H4 (cell line): ENCODE results near the gene C14orf119. TPM values are rescaled to one million over a fixed set of nuclear protein-coding genes. Genes with fewer than 3 reads are reported as not detected.

Experiments used
- DNase-seq: peaks from one replicate; pipeline ENCODE4 v3.0.0-alpha.2; 2015; ENCODE audit warnings: low spot score
- total RNA-seq: library from RNA; depleted of rRNA; stranded (reverse); fragments of >200 nt; shearing (Covaris generic); gene quantifications from 2 replicates; pipeline ENCODE4 v1.2.3, GENCODE V29; 2014

C14orf119 gene
- total RNA-seq, 1 experiment from 2014 or later: 93.4 TPM

GRCh38 chr14:23125933-23126524 is 30.7 kb downstream of the C14orf119 start:
- DNase-seq: no peak

GRCh38 chr14:23126548-23127278 is 31.4 kb downstream of the C14orf119 start:
- no peak for DNase-seq

GRCh38 chr14:23127861-23128260 is 32.6 kb downstream of the C14orf119 start:
- DNase-seq: no peak

- no peak for DNase-seq
These were observed 33.9 kb downstream of the C14orf119 start for GRCh38 chr14:23128969-23129758.

DNA sequence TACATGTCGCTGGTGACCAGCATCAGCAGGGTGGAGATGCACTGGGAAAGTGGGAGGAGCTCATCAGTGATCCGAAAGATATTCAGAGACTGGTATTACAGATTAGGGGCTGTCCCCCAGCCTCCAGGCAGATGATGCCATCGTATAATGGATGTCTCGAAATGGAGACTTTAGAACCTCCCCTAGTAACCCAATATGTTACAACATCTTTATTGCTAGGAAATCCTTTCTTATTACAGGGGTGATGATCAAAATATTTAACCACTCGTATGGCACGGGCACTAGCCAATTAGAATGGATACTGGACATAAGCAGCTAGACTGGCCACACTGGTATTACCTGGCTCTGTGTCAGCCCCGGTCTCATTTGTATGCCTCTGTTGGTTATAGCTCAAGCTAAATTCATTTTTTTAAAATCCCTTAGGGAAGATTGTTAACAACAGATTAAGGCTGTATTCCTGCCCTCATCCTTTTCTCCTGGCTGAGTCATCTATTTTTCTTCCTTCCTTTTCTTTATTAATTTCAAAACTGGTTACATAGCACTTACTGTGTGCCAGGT is 34.5 kb downstream of the C14orf119 start:
- no peak for DNase-seq

DNA sequence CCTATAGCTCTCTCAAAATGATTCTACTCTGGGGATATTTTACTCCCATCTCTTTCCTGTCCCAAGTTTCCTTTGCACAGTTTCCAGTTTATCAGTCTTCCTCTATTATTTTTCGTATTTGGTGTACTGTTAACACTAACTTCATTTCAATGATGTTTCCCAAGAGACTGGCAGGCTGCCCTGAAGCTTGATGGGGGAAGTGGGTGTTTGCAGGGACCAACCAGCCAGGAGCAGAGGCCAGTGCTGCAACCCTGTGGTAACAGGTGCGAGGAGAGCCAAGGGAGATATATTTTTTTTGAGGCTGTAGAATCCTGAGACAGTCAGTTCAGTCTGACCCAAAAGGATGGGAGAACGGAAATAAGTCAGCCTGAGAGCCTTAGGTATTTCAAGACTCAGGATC is 35.6 kb downstream of the C14orf119 start:
- DNase-seq: no peak

GRCh38 chr14:23131482-23131881 is 36.2 kb downstream of the C14orf119 start:
- no peak for DNase-seq

DNA sequence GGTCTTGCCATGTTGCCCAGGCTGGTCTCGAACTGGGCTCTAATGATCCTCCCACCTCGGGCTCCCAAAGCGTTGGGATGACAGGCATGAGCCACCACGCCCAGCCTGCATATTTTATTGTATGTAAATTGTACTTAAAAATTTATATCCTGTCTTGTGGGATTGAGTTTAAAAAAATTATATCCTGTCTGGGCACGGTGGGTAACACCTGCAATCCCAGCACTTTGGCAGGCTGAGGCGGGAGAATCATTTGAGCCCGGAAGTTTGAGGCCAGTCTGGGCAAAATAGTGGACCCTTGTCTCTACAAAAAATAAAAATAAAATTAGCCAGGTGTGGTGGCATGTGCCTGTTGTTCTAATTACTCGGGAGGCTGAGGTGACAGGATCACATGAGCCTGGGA is 37.7 kb downstream of the C14orf119 start:
- no peak for DNase-seq

DNA sequence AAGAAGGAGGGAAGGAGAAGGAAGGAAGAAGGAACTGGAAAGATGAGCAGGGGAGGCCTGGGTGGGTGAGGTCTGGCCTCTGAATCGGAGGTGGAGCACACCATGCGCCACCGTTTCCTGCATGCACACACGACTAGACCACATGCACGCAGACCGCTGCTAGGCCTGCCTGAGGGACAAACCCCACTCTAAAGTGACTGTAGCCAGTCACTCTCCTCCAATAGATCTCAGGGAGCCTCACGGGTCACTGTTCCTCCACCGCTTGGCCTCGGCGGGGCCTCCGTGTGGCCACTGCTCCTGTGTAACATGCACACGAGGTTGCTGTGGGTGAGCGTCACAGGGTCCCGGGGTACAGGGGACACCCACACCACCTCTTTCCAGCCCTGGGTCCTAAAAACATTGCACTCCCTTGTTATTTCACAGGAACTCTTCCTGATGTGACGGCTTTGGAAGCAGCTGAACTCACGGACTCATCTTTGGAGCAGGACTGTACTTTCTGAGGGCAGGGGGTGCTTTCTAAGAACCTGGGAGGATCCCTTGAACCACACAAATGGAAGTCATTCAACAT is 41.3 kb downstream of the C14orf119 start:
- DNase-seq: no peak

- DNase-seq: no peak
These were observed 42.0 kb downstream of the C14orf119 start for GRCh38 chr14:23137192-23137812.

DNA sequence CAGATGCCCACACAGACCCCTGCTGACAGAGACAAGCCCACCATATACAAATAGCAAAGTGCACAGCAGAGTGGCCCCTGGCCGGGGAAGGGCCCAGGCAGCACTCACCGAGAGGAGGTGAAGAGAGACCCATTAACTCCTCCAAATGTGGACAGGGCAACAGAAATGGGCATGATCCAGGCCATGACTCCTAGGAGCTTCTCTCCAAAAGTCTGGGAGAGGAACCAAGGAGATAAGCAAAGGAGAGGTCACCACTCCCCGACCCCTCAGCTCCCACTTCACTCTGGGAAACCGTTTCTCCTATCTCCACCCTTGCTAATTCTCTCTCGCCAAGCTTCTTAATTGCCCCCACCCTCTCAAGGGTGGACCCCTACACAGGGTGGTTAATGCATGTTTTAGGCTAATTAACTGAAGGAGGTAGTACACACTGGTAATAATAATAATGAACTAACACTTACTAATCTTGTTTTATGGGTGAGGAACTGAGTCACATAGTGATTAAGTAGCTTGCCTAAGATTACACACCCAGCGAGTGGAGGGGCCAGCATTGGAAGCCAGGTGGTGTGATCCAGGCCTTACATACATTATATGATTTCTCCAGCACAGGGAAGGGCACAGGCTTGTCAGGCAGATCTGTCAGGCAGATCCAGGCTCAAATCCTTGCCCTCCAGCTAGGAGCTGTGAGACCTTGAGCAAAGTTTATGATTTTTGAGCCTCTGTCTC is 42.7 kb downstream of the C14orf119 start:
- no peak for DNase-seq

DNA sequence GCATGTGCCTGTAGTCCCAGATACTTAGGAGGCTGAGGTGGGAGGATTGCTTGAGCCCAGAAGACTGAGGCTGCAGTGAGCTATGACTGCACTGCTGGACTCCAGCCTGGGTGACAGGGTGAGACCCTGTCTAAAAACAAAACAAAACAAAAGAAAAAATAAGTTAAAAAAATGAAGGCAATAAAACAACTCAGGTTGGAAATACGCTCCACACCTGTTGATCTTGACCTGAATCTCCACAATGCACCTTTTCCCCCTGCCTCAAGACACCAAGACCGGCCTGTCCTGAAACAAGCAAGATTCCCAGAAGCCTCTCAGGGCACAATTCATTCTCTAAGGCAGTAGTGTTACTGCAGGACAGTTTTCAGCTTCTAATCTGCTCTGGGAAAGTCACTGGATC is 44.6 kb downstream of the C14orf119 start:
- no peak for DNase-seq

- DNase-seq: no peak
These were observed 45.1 kb downstream of the C14orf119 start for GRCh38 chr14:23140371-23140770.

GRCh38 chr14:23141706-23142444 is 46.6 kb downstream of the C14orf119 start:
- peak; percentile 81 for DNase-seq

- DNase-seq: no peak
These were observed 47.5 kb downstream of the C14orf119 start for GRCh38 chr14:23142826-23143225.

- no peak for DNase-seq
These were observed 48.6 kb downstream of the C14orf119 start for GRCh38 chr14:23143911-23144310.

DNA sequence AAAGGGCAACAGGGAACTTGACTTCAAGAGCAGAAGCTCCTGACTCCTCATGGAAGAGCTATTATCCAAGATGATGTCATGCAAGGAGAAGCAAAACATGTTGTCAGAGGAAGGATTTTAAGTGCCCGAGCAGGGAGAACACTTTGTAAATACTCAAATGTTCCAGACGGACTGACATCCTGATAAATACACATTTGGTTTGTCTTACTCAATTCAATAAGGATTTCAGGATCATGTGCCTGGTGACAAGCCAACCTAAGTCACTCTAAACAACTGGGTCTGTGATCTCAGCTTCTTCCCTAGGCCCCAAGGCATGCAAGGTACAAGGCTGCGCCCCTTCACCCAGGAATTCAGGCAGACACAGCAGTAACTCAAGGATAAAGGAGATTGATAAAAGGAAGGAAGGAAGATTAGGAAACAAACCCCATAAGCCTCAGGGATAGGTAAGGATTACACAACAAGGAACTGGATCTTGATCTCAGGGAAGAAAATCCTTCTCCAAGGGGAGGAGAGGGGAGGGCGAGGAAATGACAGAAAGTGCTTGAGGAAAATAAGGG is 50.6 kb downstream of the C14orf119 start:
- DNase-seq: no peak

DNA sequence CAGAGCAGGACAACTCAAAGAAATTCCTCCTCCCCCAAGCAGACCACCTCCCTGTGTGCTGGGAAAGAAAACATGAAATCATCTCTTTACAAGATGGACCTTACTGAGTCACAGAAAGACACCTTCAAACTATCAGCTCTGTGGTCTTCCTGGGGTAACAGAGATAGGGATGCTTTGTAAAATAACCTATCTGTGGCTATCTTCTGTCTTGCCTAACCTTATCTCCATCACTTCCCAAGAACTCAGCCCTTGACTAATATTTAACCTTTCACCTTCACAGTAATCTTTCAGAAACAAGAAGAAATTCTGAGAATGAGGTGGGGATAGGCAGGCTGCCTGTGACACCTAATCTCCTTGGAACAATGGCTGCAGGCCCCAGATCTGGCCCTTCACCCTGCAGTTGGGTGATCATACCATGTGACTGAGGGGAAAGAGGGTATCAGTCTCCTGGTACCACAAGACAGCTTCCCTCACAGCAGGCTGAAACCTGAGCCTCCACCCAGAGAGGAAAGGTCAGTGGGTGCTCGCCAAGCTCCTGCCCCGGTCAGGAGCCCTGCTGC is 51.1 kb downstream of the C14orf119 start:
- no peak for DNase-seq

DNA sequence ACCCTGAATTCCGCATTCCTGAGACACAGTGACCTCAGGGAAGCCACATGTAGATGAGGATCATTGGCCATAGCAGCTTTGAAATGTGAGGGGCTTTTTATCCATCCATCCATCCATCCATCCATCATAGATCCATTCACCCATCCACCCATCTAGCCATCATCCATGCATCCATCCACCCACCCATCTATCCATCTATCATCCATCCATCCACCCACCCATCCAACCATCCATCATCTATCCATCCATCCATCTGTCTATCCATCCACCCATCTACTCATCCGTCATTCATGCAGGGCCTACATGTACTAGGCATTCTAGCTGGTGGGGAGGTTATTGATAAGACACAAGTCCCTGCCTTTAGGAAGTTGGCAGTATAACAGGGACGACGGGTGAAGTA is 51.7 kb downstream of the C14orf119 start:
- no peak for DNase-seq

- peak; percentile 41 for DNase-seq
These were observed 52.4 kb downstream of the C14orf119 start for GRCh38 chr14:23147676-23148075.
